Ramos (cell line): ENCODE data around the gene TBCEL.
"Not testable (repeated sequence)": the region's sequence is repeated elsewhere in the genome, so short reads cannot be mapped to it uniquely, and the experiment has no call there.

ENCODE experiments used
- in situ Hi-C: fragments of 300-500 bp; cut with MboI; formaldehyde crosslinking; loops from one replicate; pipeline ENCODE4 v1.14.3; 2022; ENCODE audit warnings: low sequenced_read_pairs; ENCODE audit not compliant: unreplicated experiment

Gene TBCEL

GRCh38 chr11:121099885-121100284 is 76.0 kb downstream of the TBCEL start:
- in situ Hi-C loops = no loop called here

- in situ Hi-C loops = no loop called here
These were observed 77.0 kb downstream of the TBCEL start, which contains the start of gene TECTA for GRCh38 chr11:121100943-121101342. TSS of gene TECTA (plus strand) at chr11:121101243. CDS start at chr11:121102666, 1,423 bp downstream.

GRCh38 chr11:121104312-121104762 is 80.4 kb downstream of the TBCEL start:
- in situ Hi-C loops = no loop called here

- in situ Hi-C loops = no loop called here
These were observed 81.2 kb downstream of the TBCEL start for GRCh38 chr11:121105063-121105480.

GRCh38 chr11:121105481-121106195 is 81.7 kb downstream of the TBCEL start:
- in situ Hi-C loops = no loop called here

GRCh38 chr11:121106812-121107211 is 82.9 kb downstream of the TBCEL start:
- in situ Hi-C loops = no loop called here

GRCh38 chr11:121108413-121108812 is 84.5 kb downstream of the TBCEL start:
- in situ Hi-C loops = no loop called here

GRCh38 chr11:121109471-121109870 is 85.6 kb downstream of the TBCEL start:
- in situ Hi-C loops = no loop called here

- in situ Hi-C loops = no loop called here
These were observed 86.1 kb downstream of the TBCEL start for GRCh38 chr11:121109916-121110586.

- in situ Hi-C loops = no loop called here
These were observed 87.2 kb downstream of the TBCEL start for GRCh38 chr11:121110871-121111724.

GRCh38 chr11:121112498-121113455 is 88.9 kb downstream of the TBCEL start:
- in situ Hi-C loops = no loop called here

GRCh38 chr11:121113611-121114010 is 89.7 kb downstream of the TBCEL start:
- in situ Hi-C loops = no loop called here

- in situ Hi-C loops = not testable (repeated sequence)
These were observed 91.1 kb downstream of the TBCEL start for GRCh38 chr11:121115024-121115423.

GRCh38 chr11:121117788-121118187 is 93.9 kb downstream of the TBCEL start:
- in situ Hi-C loops = no loop called here

GRCh38 chr11:121119440-121119839 is 95.5 kb downstream of the TBCEL start:
- in situ Hi-C loops = no loop called here

GRCh38 chr11:121122328-121122727 is 98.4 kb downstream of the TBCEL start:
- in situ Hi-C loops = no loop called here

GRCh38 chr11:121123496-121124069 is 99.7 kb downstream of the TBCEL start:
- in situ Hi-C loops = no loop called here

GRCh38 chr11:121127809-121128208 is 103.9 kb downstream of the TBCEL start:
- in situ Hi-C loops = no loop called here
